ELF-1 (cell line): ENCODE measurements around the gene MBOAT1.
"Not testable (repeated sequence)": the region's sequence is repeated elsewhere in the genome, so short reads cannot be mapped to it uniquely, and the experiment has no call there.

Experiments
- DNase-seq: peaks from one replicate; pipeline ENCODE4 v3.0.0-alpha.2; 2016; ENCODE audit warnings: low read depth, low spot score

MBOAT1 gene

DNA sequence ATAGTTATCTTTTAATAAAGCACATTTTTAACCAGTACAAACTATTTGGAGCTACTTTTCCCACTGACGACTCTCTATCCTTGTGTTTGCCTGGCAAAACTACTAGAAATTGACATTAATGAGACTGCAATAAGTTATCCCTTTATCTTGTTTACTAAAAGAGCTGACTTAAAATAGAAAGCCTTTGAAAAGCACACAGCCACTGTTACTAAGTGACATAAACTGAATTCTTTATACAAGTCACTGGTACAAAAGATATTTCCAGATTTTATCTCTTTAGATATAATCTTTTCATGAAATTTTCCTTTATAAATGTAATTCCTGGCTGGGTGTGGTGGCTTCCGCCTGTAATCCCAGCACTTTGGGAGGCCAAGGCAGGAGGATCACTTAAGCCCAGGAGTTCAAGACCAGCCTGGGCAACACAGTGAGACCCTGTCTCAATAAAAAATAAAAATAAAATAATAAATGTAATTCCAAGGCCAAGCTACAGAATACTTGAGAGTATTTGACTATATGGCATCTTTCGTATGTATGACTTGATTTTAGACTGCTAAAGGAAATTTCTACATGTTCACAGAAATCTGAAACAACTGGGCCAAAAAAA lies 9.5 kb downstream of the MBOAT1 start:
- no peak for DNase-seq

GRCh38 chr6:20202324-20202658 lies 10.0 kb downstream of the MBOAT1 start:
- DNase-seq: no peak

DNA sequence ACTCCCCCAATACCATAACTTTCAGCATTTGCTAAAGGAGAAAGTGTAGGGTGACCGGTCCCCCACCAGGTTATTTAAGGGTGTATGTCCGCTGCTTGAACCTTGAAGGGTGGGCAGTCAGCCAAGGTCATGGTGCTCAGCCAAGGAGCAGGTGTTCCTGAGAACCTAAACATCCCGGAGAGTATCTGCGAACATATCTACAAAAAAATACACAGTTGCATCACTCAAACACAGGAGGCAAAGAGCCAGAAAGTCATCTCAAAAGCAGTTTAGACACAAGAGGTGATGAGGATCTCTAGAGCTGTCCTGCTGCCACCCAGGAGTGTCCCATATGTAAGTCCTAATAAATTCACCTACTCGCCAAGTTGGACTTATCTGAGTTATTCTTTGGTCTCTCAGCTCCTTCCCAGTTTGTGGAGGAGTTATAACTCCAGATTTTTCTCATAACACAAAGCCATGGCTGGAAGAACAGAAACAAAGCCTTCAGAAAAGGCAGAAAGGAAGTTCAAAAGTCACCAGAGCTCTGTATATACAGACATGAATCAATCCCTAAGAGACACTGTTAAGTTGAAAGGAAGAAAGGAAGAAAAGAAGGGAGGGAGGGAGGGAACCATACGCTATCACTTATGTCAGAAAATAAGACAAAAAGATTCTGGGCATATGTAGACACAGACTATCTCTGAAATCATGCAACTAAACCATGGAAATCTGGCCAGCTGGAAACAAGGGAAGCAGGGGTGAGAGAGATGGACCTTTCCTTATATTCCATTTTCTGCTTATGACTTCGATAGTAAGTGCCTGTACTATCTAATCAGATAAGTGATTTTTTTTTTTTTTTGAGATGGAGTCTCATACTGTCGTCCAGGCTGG lies 11.3 kb downstream of the MBOAT1 start:
- no peak for DNase-seq

GRCh38 chr6:20198775-20199174 lies 13.5 kb downstream of the MBOAT1 start:
- DNase-seq: no peak

GRCh38 chr6:20198156-20198774 lies 14.0 kb downstream of the MBOAT1 start:
- DNase-seq: no peak

DNA sequence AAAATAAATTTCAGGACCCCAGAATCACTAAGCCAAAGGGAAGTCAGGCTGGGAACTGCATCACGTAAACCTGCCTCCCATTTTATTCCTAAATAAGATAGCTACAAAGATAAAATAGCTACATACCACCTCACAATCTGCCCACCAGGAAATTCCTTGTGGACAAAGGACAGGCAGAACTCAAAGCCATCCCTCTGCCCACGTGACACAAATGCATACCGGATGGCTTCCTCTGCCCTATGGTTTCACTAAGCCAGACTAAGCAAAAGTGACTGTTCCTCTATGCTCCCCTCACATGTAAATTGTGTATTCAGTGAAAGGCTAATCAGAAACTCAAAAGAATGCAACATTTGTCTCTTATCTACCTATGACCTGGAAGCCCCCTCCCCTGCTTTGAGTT lies 15.0 kb downstream of the MBOAT1 start:
- DNase-seq: peak; percentile 36

- no peak for DNase-seq
Measured at GRCh38 chr6:20192625-20193024, 19.6 kb downstream of the MBOAT1 start.

GRCh38 chr6:20191992-20192391 lies 20.3 kb downstream of the MBOAT1 start:
- no peak for DNase-seq

- peak; percentile 53 for DNase-seq
Measured at GRCh38 chr6:20188630-20189075, 23.6 kb downstream of the MBOAT1 start.

- DNase-seq: no peak
Measured at GRCh38 chr6:20186981-20187380, 25.3 kb downstream of the MBOAT1 start.

DNA sequence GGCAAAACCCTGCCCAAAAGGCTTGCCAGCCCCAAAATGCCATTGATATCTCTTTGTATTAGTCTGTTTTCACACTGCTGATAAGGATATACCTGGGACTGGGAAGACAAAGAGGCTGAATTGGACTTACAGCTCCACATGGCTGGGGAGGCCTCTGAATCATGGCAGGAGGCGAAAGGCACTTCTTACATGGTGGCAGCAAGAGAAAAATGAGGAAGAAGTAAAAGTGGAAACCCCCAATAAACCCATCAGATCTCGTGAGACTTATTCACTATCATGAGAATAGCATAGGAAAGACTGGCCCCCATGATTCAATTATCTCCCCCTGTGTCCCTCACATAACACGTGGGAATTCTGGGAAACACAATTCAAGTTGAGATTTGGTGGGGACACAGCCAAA lies 28.6 kb downstream of the MBOAT1 start:
- DNase-seq: no peak

DNA sequence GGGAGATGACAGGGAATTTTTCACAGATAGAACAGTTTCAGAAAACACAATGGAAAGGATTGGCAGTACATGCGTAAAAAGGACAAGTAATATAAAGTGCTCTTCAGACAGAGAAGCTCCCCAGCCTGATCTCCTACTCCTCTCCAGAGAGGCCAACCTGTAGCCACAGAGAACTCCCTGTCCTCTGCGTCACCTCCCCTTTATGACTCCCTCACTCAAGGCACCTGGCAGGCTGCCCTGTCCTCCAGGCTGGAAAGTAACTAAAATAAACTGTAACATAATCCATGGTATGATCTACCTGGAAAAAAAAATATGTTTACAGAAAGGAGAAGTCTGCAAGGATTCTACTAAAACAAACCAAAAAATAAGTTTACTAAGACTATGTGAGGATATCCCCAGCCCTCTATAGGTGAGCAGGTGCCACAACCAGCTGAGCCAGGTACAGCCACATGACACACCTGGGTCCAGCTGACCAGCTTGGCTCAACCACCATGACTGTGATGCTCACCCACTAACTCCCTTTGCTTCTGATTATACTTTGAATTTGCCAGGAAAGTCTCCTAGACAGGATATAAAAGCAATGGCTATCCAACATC lies 29.2 kb downstream of the MBOAT1 start:
- DNase-seq: no peak

DNA sequence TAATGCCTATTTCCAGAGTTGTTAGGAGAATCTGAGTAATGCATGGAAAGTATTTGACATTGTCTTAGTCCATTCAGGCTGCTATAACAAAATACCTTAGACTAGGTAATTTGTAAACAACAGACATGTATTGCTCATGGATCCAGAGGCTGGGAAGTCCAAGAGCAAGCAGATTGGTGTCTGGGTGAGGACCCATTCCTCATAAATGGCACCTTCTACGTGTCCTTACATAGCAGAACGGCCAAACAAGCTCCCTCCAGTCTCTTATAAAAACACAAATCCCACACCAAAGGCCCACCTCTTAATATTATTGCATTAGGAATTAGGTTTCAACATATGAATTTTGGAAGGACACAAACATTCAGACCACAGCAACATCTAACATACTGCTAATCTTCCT lies 30.2 kb downstream of the MBOAT1 start:
- no peak for DNase-seq

- DNase-seq: no peak
Measured at GRCh38 chr6:20180935-20181334, 31.3 kb downstream of the MBOAT1 start.

GRCh38 chr6:20179287-20180045 lies 32.8 kb downstream of the MBOAT1 start:
- DNase-seq: not testable (repeated sequence)

- DNase-seq: no peak
Measured at GRCh38 chr6:20178327-20178726, 33.9 kb downstream of the MBOAT1 start.

DNA sequence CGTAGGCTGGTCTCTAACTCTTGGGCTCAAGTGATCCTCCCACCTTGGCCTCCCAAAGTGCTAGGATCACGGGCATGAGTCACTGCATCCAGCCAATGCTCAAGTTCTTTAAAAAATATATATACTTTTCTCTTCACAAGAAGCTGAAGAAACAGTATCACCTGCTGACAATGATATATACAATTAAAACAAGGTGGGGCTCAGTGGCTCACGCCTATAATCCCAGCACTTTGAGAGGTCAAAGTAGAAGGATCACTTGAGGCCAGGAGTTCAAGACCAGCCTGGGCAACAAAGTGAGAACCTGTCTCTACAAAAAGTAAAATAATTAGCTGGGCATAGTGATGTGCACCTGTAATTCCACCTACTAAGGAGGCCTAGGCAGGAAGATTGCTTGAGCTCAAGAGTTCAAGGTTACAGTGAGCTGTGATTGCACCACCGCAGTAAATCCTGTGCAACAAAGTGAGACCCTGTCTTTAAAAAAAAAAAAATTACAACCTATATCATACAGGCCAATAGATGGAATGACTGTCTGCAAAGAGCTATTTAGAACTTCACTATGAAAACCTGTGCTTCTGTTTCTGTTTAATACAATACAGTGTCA lies 36.4 kb downstream of the MBOAT1 start:
- DNase-seq: no peak

- DNase-seq: no peak
Measured at GRCh38 chr6:20173833-20174792, 38.2 kb downstream of the MBOAT1 start.

DNA sequence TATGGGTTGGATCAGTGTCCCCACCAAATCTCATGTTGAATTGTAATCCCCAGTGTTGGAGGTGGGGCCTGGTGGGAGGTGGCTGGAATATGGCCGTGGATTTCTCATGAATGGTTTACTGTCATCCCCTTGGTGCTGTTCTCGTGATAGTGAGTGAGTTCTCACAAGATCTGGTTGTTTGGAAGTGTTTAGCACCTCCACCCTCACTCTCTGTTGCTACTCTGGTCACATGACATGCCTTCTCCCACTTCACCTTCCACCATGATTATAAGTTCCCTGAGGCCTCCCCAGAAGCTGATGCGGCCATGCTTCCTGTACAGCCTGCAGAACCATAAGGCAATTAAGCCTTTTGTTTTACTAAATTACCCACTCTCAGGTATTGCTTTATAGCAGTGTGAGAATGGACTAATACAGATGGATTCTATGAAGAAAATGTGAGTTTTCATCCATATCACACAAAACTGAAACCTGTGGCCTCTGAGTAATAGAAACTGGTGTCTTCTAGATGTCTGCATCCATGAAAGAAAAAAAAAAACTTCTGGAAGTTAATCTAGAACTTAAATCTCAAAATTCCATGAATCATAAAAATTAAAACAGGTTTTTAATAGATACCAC lies 39.3 kb downstream of the MBOAT1 start:
- DNase-seq: no peak
